GM21786 (cell line): Measurements from ENCODE around the gene FBLN7.
"Not testable (repeated sequence)": the region's sequence is repeated elsewhere in the genome, so short reads cannot be mapped to it uniquely, and the experiment has no call there.

Source experiments
- ATAC-seq: cut with Tn5 transposase; IDR thresholded peaks from one replicate; pipeline ENCODE4 v1.9.1; 2021; ENCODE audit not compliant: unreplicated experiment

FBLN7 gene

GRCh38 chr2:112182581-112183034, 44.4 kb downstream of the FBLN7 start:
- ATAC-seq: no peak

GRCh38 chr2:112183327-112184025, 45.3 kb downstream of the FBLN7 start:
- no peak for ATAC-seq

- ATAC-seq: no peak
Measured at GRCh38 chr2:112184121-112184520, 45.9 kb downstream of the FBLN7 start.

- no peak for ATAC-seq
Measured at GRCh38 chr2:112185131-112185530, 46.9 kb downstream of the FBLN7 start.

- no peak for ATAC-seq
Measured at GRCh38 chr2:112187046-112187715, 49.0 kb downstream of the FBLN7 start.

- ATAC-seq: no peak
Measured at GRCh38 chr2:112187805-112188596, 49.8 kb downstream of the FBLN7 start.

- no peak for ATAC-seq
Measured at GRCh38 chr2:112189001-112189556, 50.9 kb downstream of the FBLN7 start.

GRCh38 chr2:112194028-112194427, 55.8 kb downstream of the FBLN7 start:
- no peak for ATAC-seq

- no peak for ATAC-seq
Measured at GRCh38 chr2:112194482-112194881, 56.3 kb downstream of the FBLN7 start.

- no peak for ATAC-seq
Measured at GRCh38 chr2:112195167-112195766, 57.1 kb downstream of the FBLN7 start.

GRCh38 chr2:112195950-112196349, 57.8 kb downstream of the FBLN7 start:
- no peak for ATAC-seq

- ATAC-seq: no peak
Measured at GRCh38 chr2:112197868-112198267, 59.7 kb downstream of the FBLN7 start.

GRCh38 chr2:112198780-112199179, 60.6 kb downstream of the FBLN7 start:
- ATAC-seq: no peak

- no peak for ATAC-seq
Measured at GRCh38 chr2:112199188-112199587, 61.0 kb downstream of the FBLN7 start.

GRCh38 chr2:112201696-112202430, 63.7 kb downstream of the FBLN7 start:
- ATAC-seq: no peak

GRCh38 chr2:112204411-112204810, 66.2 kb downstream of the FBLN7 start:
- no peak for ATAC-seq

- not testable (repeated sequence) for ATAC-seq
Measured at GRCh38 chr2:112207905-112208304, 69.7 kb downstream of the FBLN7 start.

GRCh38 chr2:112216167-112216566, 78.0 kb downstream of the FBLN7 start:
- no peak for ATAC-seq

- ATAC-seq: no peak
Measured at GRCh38 chr2:112217854-112218253, 79.7 kb downstream of the FBLN7 start.

GRCh38 chr2:112220186-112220585, 82.0 kb downstream of the FBLN7 start:
- ATAC-seq: no peak
